HepG2 (cell line): ENCODE data around the gene NXN. TPM values are rescaled to one million over a fixed set of nuclear protein-coding genes. Genes with fewer than 3 reads are reported as not detected.

Experiments used
- ATF3 ChIP-seq: sonication (generic); formaldehyde crosslinking; IDR thresholded peaks from 2 replicates; pipeline ENCODE4 v1.4.0; 2020; ENCODE audit warnings: missing genetic modification reagents
- CAMTA2 ChIP-seq: sonication (generic); formaldehyde crosslinking; IDR thresholded peaks from 2 replicates; pipeline ENCODE4 v1.4.0; 2020; ENCODE audit warnings: mild to moderate bottlenecking, missing genetic modification reagents, borderline replicate concordance
- FOXM1 ChIP-seq: sonication (generic); formaldehyde crosslinking; IDR thresholded peaks from 2 replicates; pipeline ENCODE4 v1.5.0; 2020; ENCODE audit warnings: missing genetic modification reagents
- FOXP1 ChIP-seq, 2 experiments: fragments of 450-650 bp in 1 of 2; IDR thresholded peaks; 2 replicates each; pipeline ENCODE4 v1.6.1; 2017 to 2018; ENCODE audit warnings: antibody characterized with exemption in 1 of 2
- REXO4 ChIP-seq: sonication (generic); formaldehyde crosslinking; IDR thresholded peaks from 2 replicates; pipeline ENCODE4 v1.8.0; 2022; ENCODE audit warnings: missing genetic modification reagents, mild to moderate bottlenecking, borderline replicate concordance
- ZBTB37 ChIP-seq: sonication (generic); formaldehyde crosslinking; IDR thresholded peaks from 2 replicates; pipeline ENCODE4 v1.4.0; 2020; ENCODE audit warnings: mild to moderate bottlenecking, missing genetic modification reagents
- ZBTB4 ChIP-seq: sonication (generic); formaldehyde crosslinking; IDR thresholded peaks from 2 replicates; pipeline ENCODE4 v1.4.0; 2020; ENCODE audit warnings: missing genetic modification reagents, mild to moderate bottlenecking, borderline replicate concordance
- ZNF160 ChIP-seq: sonication (generic); formaldehyde crosslinking; IDR thresholded peaks from 2 replicates; pipeline ENCODE4 v1.8.0; 2022; ENCODE audit warnings: mild to moderate bottlenecking, inconsistent platforms, missing genetic modification reagents
- ZNF207 ChIP-seq: fragments of 450-650 bp; IDR thresholded peaks from 2 replicates; pipeline ENCODE4 v1.6.1; 2016; ENCODE audit warnings: antibody characterized with exemption, borderline replicate concordance
- ZNF441 ChIP-seq: sonication (generic); formaldehyde crosslinking; IDR thresholded peaks from 2 replicates; pipeline ENCODE4 v1.7.0; 2021; ENCODE audit warnings: missing genetic modification reagents, borderline replicate concordance
- ZNF646 ChIP-seq: sonication (generic); formaldehyde crosslinking; IDR thresholded peaks from 2 replicates; pipeline ENCODE4 v1.9.0; 2021; ENCODE audit warnings: mild to moderate bottlenecking, missing genetic modification reagents
- ZNF660 ChIP-seq: sonication (generic); formaldehyde crosslinking; IDR thresholded peaks from 2 replicates; pipeline ENCODE4 v1.5.1; 2020; ENCODE audit warnings: mild to moderate bottlenecking, low read depth, missing genetic modification reagents, borderline replicate concordance
- ZNF687 ChIP-seq: sonication (generic); formaldehyde crosslinking; IDR thresholded peaks from 2 replicates; pipeline ENCODE4 v1.5.1; 2020; ENCODE audit warnings: mild to moderate bottlenecking, missing genetic modification reagents, moderate library complexity
- polyA plus RNA-seq, 8 experiments: library from polyadenylated mRNA; depleted of rRNA in 3 of 8; stranded (reverse) in 7 of 8; unstranded in 1 of 8; fragments of >200 nt; fragmentation: Illumina TruSeq in 4 of 8; extraction: Trizol in 4 of 8; gene quantifications; 2 replicates each; pipeline versions ENCODE4 v1.2.1 to v1.2.3, GENCODE V29; 2011 to 2016; ENCODE audit warnings: low read depth in 4 of 8, missing spikeins in 1 of 8, mixed read lengths in 1 of 8; ENCODE audit not compliant: insufficient read depth in 1 of 8
- total RNA-seq, 5 experiments: library from RNA; depleted of rRNA; stranded (reverse); fragments of >200 nt; fragmentation: Illumina TruSeq; extraction: Trizol; gene quantifications; 2 replicates each; pipeline ENCODE4 v1.2.3, GENCODE V29; 2016; ENCODE audit warnings: low read depth in 1 of 5

The NXN gene
- total and polyA plus RNA-seq, 2 of the 13 experiments (the other 11 are each of a cell fraction or from before 2014, with no cell fraction given), result 22.2 to 24.3 TPM

GRCh38 chr17:930258-930657, 49.3 kb downstream of the NXN start (continued):
- TF ChIP-seq ZNF687 (CRISPR knock-in tag) (no peak), ZBTB4 (peak; percentile 62; the same call in 1 of the 2 replicates), ATF3 (CRISPR knock-in tag) (peak; percentile 73), ZNF441 (CRISPR knock-in tag) (peak; percentile 99), FOXM1 (no peak), CAMTA2 (CRISPR knock-in tag) (no peak), ZNF160 (CRISPR knock-in tag) (no peak), ZBTB37 (CRISPR knock-in tag) (peak; percentile 29; the same call in 1 of the 2 replicates), REXO4 (CRISPR knock-in tag) (no peak; the same call in 1 of the 2 replicates), ZNF207 (0 out of 2 replicates have a peak, but pooled peaks have one; percentile 54), ZNF660 (CRISPR knock-in tag) (no peak), ZNF646 (CRISPR knock-in tag) (peak; percentile 95), FOXP1 (IDR thresholded peaks at IDR 0.05) (peak; percentile 100), FOXP1 (CRISPR knock-in tag; IDR thresholded peaks at IDR 0.05) (peak; percentile 100)
